Measurements from ENCODE around the gene ATXN1. TPM values are rescaled to one million over a fixed set of nuclear protein-coding genes. Genes with fewer than 3 reads are reported as not detected.

Gene ATXN1
- polyA plus RNA-seq, 1 donor (not counting 4 experiments of a cell fraction or from before 2014, with no cell fraction given) = 9.7 TPM

- Histone ChIP-seq H3K9me3 (ENCODE audit: control insufficient read depth, low read depth, low read length) (no peaks in the 10 kb centered on the region), H2AFZ (ENCODE audit: control insufficient read depth, low read length) (peak overlapping the region; percentile 75), H3K4me1 (ENCODE audit: control insufficient read depth, extremely low read depth, insufficient read depth, low read length) (peaks cover 33% of the 10 kb centered on the region), H3K27ac (ENCODE audit: control insufficient read depth, insufficient read depth, low read length) (peak overlapping the region; percentile 97), H3K4me2 (ENCODE audit: control insufficient read depth, extremely low read depth, insufficient read depth, low read depth, low read length) (peak overlapping the region; percentile 95), H3K36me3 (ENCODE audit: control insufficient read depth in 2 of 2, extremely low read depth in 1 of 2, insufficient read depth in 2 of 2, low read length in 2 of 2) (no peaks in the 10 kb centered on the region), H3K9ac (ENCODE audit: control insufficient read depth, extremely low read depth, insufficient read depth, low read length) (peak overlapping the region; percentile 92), H3K4me3 (ENCODE audit: control insufficient read depth in 2 of 3, extremely low read depth in 1 of 3, insufficient read depth in 2 of 3, low read depth in 1 of 3, low read length in 3 of 3) (peak overlapping the region; percentile 79 to 83 (median 82)), H4K20me1 (ENCODE audit: control insufficient read depth, extremely low read depth, insufficient read depth, low read length) (no peaks in the 10 kb centered on the region), H3K79me2 (ENCODE audit: control insufficient read depth, insufficient read depth, low read length) (peaks cover 9% of the 10 kb centered on the region), H3K9me1 (ENCODE audit: control insufficient read depth, extremely low read depth, insufficient read depth, low read length) (no peaks in the 10 kb centered on the region), H3K27me3 (ENCODE audit: control insufficient read depth, extremely low read depth, insufficient read depth, low read length) (no peaks in the 10 kb centered on the region)
- no peak for TF ChIP-seq EZH2 (IDR thresholded peaks at IDR 0.05; ENCODE audit: low read length)
- TF ChIP-seq CTCF (optimal IDR thresholded peaks at IDR 0.05 in 1 of 3, IDR thresholded peaks at IDR 0.05 in 1 of 3, conservative IDR thresholded peaks at IDR 0.05 in 1 of 3; ENCODE audit: extremely low read depth in 1 of 3, insufficient read depth in 2 of 3, low read length in 3 of 3) = peak; percentile 38 to 68 (median 57)
- no peak for DNase-seq (ENCODE audit: low read depth, low spot score)
- dilution Hi-C loops (cut with MboI; ENCODE audit: extremely low pct_ligation_motif_present, low sequenced_read_pairs) = no loop called here
- peak; percentile 75 for FAIRE-seq
Measured at GRCh38 chr6:16762550-16763477, 1.6 kb upstream of the ATXN1 start.

- H2AFZ ChIP-seq (ENCODE audit: control insufficient read depth, low read length) = peak overlapping the region; percentile 75
- no peaks in the 10 kb centered on the region for H3K36me3 ChIP-seq (ENCODE audit: control insufficient read depth in 2 of 2, extremely low read depth in 1 of 2, insufficient read depth in 2 of 2, low read length in 2 of 2)
- no peaks in the 10 kb centered on the region for H3K9me3 ChIP-seq (ENCODE audit: control insufficient read depth, low read depth, low read length)
- peak overlapping the region; percentile 97 for H3K27ac ChIP-seq (ENCODE audit: control insufficient read depth, insufficient read depth, low read length)
- no peaks in the 10 kb centered on the region for H3K27me3 ChIP-seq (ENCODE audit: control insufficient read depth, extremely low read depth, insufficient read depth, low read length)
- H3K79me2 ChIP-seq (ENCODE audit: control insufficient read depth, insufficient read depth, low read length) = peaks cover 13% of the 10 kb centered on the region
- H3K4me1 ChIP-seq (ENCODE audit: control insufficient read depth, extremely low read depth, insufficient read depth, low read length) = peaks cover 33% of the 10 kb centered on the region
- peak overlapping the region; percentile 95 for H3K4me2 ChIP-seq (ENCODE audit: control insufficient read depth, extremely low read depth, insufficient read depth, low read depth, low read length)
- TF ChIP-seq CTCF (optimal IDR thresholded peaks at IDR 0.05 in 1 of 3, IDR thresholded peaks at IDR 0.05 in 1 of 3, conservative IDR thresholded peaks at IDR 0.05 in 1 of 3; ENCODE audit: extremely low read depth in 1 of 3, insufficient read depth in 2 of 3, low read length in 3 of 3) = peak in 1 of 3 experiments; percentile 1
- TF ChIP-seq EZH2 (IDR thresholded peaks at IDR 0.05; ENCODE audit: low read length) = no peak
- dilution Hi-C loops (cut with MboI; ENCODE audit: extremely low pct_ligation_motif_present, low sequenced_read_pairs) = no loop called here
- H3K9me1 ChIP-seq (ENCODE audit: control insufficient read depth, extremely low read depth, insufficient read depth, low read length) = no peaks in the 10 kb centered on the region
- no peaks in the 10 kb centered on the region for H4K20me1 ChIP-seq (ENCODE audit: control insufficient read depth, extremely low read depth, insufficient read depth, low read length)
- H3K9ac ChIP-seq (ENCODE audit: control insufficient read depth, extremely low read depth, insufficient read depth, low read length) = peak overlapping the region; percentile 92
- H3K4me3 ChIP-seq (ENCODE audit: control insufficient read depth in 2 of 3, extremely low read depth in 1 of 3, insufficient read depth in 2 of 3, low read depth in 1 of 3, low read length in 3 of 3) = peak overlapping the region; percentile 79 to 83 (median 82)
- FAIRE-seq (no peak), DNase-seq (ENCODE audit: low read depth, low spot score) (no peak)
Measured at GRCh38 chr6:16762268-16762549, 949 bp upstream of the ATXN1 start.

All from keratinocyte (primary cell).